HG02763 (cell line): ENCODE measurements around the gene PPEF1.
A peak's percentile ranks its signal among the peaks of the same experiment; 100 is the strongest.

ENCODE experiments used
- ATAC-seq: cut with Tn5 transposase; IDR thresholded peaks from one replicate; pipeline ENCODE4 v1.9.1; 2021; ENCODE audit warnings: mild to moderate bottlenecking, moderate library complexity; ENCODE audit not compliant: unreplicated experiment

PPEF1 gene

GRCh38 chrX:18707426-18708049 is at the start of gene PPEF1:
Gene PPEF1 (plus strand): TSS chrX:18707645. CDS start chrX:18707781, 136 bp downstream.
- ATAC-seq, result no peak

GRCh38 chrX:18661273-18661672 is 46.2 kb upstream of the PPEF1 start:
- no peak for ATAC-seq

GRCh38 chrX:18664947-18665346 is 42.5 kb upstream of the PPEF1 start:
- no peak for ATAC-seq

- ATAC-seq, result no peak
Observed at GRCh38 chrX:18666614-18667013, 40.8 kb upstream of the PPEF1 start.

GRCh38 chrX:18668071-18668835 is 39.2 kb upstream of the PPEF1 start:
- no peak for ATAC-seq

GRCh38 chrX:18672008-18672407 is 35.4 kb upstream of the PPEF1 start, which contains the start of gene RS1:
Gene RS1 (minus strand): TSS chrX:18672108. CDS start chrX:18672068, 40 bp downstream.
- no peak for ATAC-seq

GRCh38 chrX:18674417-18674787 is 33.0 kb upstream of the PPEF1 start:
- peak; percentile 36 for ATAC-seq

GRCh38 chrX:18674788-18675735 is 32.4 kb upstream of the PPEF1 start:
- ATAC-seq, result peak; percentile 82

GRCh38 chrX:18676050-18676449 is 31.4 kb upstream of the PPEF1 start:
- ATAC-seq, result no peak

GRCh38 chrX:18676470-18676869 is 31.0 kb upstream of the PPEF1 start:
- no peak for ATAC-seq

GRCh38 chrX:18677161-18677869 is 30.1 kb upstream of the PPEF1 start:
- ATAC-seq, result no peak

GRCh38 chrX:18681996-18682395 is 25.4 kb upstream of the PPEF1 start:
- no peak for ATAC-seq

GRCh38 chrX:18682979-18683387 is 24.5 kb upstream of the PPEF1 start:
- no peak for ATAC-seq

- ATAC-seq, result no peak
Observed at GRCh38 chrX:18687856-18688495, 19.5 kb upstream of the PPEF1 start.

GRCh38 chrX:18691431-18691830 is 16.0 kb upstream of the PPEF1 start:
- no peak for ATAC-seq

- no peak for ATAC-seq
Observed at GRCh38 chrX:18692541-18692940, 14.9 kb upstream of the PPEF1 start.

- no peak for ATAC-seq
Observed at GRCh38 chrX:18696653-18697052, 10.8 kb upstream of the PPEF1 start.

- ATAC-seq, result no peak
Observed at GRCh38 chrX:18698737-18699650, 8.5 kb upstream of the PPEF1 start.
